GM08714 (cell line): ENCODE results near the gene CASTOR2.
"Not testable (repeated sequence)": the region's sequence is repeated elsewhere in the genome, so short reads cannot be mapped to it uniquely, and the experiment has no call there.

ENCODE experiments used
- H3K4me3 ChIP-seq: fragments of 200-500 bp; sonication (Bioruptor generic); 2 replicates; pipeline ENCODE4 v1.5.1; 2014; ENCODE audit warnings: mild to moderate bottlenecking, low read length, inconsistent platforms

Gene CASTOR2

GRCh38 chr7:74964511-74965119 is at the start of gene CASTOR2:
Gene CASTOR2, plus strand, starts transcription at chr7:74964705. Its CDS starts 281 bp downstream, at chr7:74964986.
- H3K4me3 ChIP-seq: not testable (repeated sequence)

GRCh38 chr7:74922321-74922890 is 42.1 kb upstream of the CASTOR2 start:
- not testable (repeated sequence) for H3K4me3 ChIP-seq

- not testable (repeated sequence) for H3K4me3 ChIP-seq
These were observed 40.9 kb upstream of the CASTOR2 start for GRCh38 chr7:74923644-74924043.

- H3K4me3 ChIP-seq: not testable (repeated sequence)
These were observed 37.5 kb upstream of the CASTOR2 start for GRCh38 chr7:74926968-74927367.

- not testable (repeated sequence) for H3K4me3 ChIP-seq
These were observed 32.8 kb upstream of the CASTOR2 start for GRCh38 chr7:74931563-74932328.

- H3K4me3 ChIP-seq: not testable (repeated sequence)
These were observed 25.1 kb upstream of the CASTOR2 start for GRCh38 chr7:74939429-74939828.

GRCh38 chr7:74941302-74942069 is 23.0 kb upstream of the CASTOR2 start:
- not testable (repeated sequence) for H3K4me3 ChIP-seq

GRCh38 chr7:74943923-74944322 is 20.6 kb upstream of the CASTOR2 start:
- not testable (repeated sequence) for H3K4me3 ChIP-seq

GRCh38 chr7:74947741-74948140 is 16.8 kb upstream of the CASTOR2 start:
- not testable (repeated sequence) for H3K4me3 ChIP-seq

- not testable (repeated sequence) for H3K4me3 ChIP-seq
These were observed 10.7 kb upstream of the CASTOR2 start for GRCh38 chr7:74953774-74954173.

GRCh38 chr7:74958328-74958727 is 6.2 kb upstream of the CASTOR2 start:
- not testable (repeated sequence) for H3K4me3 ChIP-seq

GRCh38 chr7:74963704-74964510 is 598 bp upstream of the CASTOR2 start:
- not testable (repeated sequence) for H3K4me3 ChIP-seq

- H3K4me3 ChIP-seq: not testable (repeated sequence)
These were observed 1.8 kb downstream of the CASTOR2 start for GRCh38 chr7:74966208-74966854.

- H3K4me3 ChIP-seq: not testable (repeated sequence)
These were observed 2.4 kb downstream of the CASTOR2 start for GRCh38 chr7:74966909-74967308.

- not testable (repeated sequence) for H3K4me3 ChIP-seq
These were observed 6.9 kb downstream of the CASTOR2 start for GRCh38 chr7:74971431-74971830.

- not testable (repeated sequence) for H3K4me3 ChIP-seq
These were observed 7.9 kb downstream of the CASTOR2 start for GRCh38 chr7:74972377-74972776.

- H3K4me3 ChIP-seq: not testable (repeated sequence)
These were observed 11.5 kb downstream of the CASTOR2 start for GRCh38 chr7:74975959-74976358.

GRCh38 chr7:74977523-74977922 is 13.0 kb downstream of the CASTOR2 start:
- not testable (repeated sequence) for H3K4me3 ChIP-seq

GRCh38 chr7:74988436-74988835 is 23.9 kb downstream of the CASTOR2 start:
- H3K4me3 ChIP-seq: not testable (repeated sequence)
